Stimulated activated CD8-positive, alpha-beta memory T cell treated with anti-CD3 and anti-CD28 coated beads, Interleukin-2, amount 100 ng/mL, for 48 hours (primary cell): ENCODE results near the gene THY1.

Experiments
- DNase-seq, 2 donors: peaks; one replicate each; pipeline ENCODE4 v3.0.0-alpha.2; 2020; ENCODE audit warnings: low read depth in 2 of 2

THY1 gene

GRCh38 chr11:119370486-119371046 lies 52.4 kb downstream of the THY1 start:
- DNase-seq: no peak

DNA sequence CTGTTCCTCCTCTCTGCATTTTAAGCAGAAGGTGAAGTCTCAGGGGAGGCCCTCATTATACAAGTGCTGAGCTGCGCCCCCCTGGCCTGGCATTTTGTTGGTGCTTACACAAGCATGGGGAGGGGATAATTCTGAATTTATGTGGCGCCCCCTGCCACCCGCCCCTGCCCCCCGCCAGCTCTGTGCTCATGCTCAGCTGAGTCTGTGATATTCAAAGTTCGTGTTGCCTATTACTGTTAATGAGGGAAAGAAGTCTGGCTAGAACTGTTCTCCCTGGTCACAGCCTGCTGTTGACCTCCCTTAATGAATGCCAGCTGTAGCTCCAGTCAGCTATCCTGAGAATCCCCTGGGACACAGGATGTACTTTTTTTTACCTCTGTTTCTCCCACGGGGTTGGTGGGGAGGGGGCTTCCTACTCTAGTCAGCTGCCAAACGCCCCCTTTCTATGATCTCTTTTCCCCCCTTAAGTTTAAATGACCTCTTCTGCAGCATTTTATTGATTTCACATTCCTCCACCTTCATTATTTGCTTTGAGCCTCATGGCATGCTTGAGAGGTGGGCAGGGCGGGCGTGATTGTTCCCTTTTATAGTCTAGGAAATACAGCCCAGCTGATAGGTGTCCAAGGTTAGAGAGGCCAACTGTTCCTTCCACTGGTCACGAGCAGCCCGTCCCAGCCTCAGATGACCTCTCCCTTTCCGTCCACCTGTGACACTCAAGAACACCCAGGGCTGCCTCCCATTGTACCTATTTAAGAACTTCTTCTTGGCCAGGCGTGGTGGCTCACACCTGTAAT lies 53.6 kb downstream of the THY1 start:
- DNase-seq: no peak

DNA sequence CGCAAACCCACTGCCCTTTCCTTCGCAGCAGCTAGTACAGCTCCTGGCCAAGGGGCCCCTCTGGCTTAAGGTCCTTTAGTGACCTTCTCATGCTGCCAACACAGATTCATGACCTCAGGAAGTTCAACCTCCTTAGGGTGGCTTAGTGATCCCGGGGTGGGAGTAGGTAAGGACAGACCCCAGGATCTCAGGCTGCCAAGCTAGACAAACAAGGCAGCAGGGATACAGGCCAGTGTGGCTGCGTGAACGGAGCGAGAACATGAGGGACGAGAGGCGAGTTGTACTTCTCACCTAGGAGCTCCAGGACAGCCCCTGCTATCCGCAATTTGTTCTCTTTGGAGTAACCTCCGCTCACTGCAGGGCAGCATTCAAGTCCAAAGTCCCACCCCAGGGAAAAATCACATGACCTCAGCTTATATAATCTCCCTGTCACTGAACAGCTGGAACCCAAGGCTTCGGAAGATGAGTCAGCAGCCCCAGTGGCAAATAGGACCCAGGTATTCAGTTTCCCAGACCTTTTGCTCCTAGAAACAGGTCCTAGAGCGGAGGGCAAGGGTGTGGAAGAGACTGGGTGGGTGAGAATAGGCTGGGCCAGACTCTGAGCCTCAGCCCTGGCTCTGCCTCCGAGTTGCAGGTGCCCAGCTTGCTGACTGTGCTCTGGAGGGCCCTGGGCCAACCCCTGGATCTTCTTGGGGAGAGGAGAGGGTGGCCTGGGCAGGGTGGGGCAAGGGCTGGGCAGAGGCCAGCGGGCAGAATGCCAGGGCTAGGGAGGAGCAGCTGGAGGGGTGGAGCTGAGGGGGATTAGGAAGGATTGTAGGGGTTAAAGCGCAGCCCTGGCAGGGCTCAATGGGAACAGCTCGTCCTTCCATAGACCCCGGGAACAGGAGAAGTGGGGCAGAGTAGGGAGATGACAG lies 54.6 kb downstream of the THY1 start:
- DNase-seq: no peak

GRCh38 chr11:119367661-119368120 lies 55.3 kb downstream of the THY1 start:
- DNase-seq: no peak
